ENCODE results near the gene USP12. TPM values are rescaled to one million over a fixed set of nuclear protein-coding genes. Genes with fewer than 3 reads are reported as not detected.

The USP12 gene
- total and polyA plus RNA-seq, 4 donors, result 5.7 to 43.7 (median 11.9) TPM

- peaks cover 0 to 10% (median under 1%) of the 10 kb centered on the region in 4 donors for H3K4me1 ChIP-seq (ENCODE audit: control insufficient read depth in 4 of 4, insufficient read depth in 4 of 4, low read length in 3 of 4)
- 95% methylated on average over 10 of the region's 10 CpGs for WGBS
These were observed 21.9 kb upstream of the USP12 start for GRCh38 chr13:27193496-27193895.

GRCh38 chr13:27192973-27193372 lies 21.4 kb upstream of the USP12 start:
- Histone ChIP-seq H3K4me1 (ENCODE audit: control insufficient read depth in 4 of 4, insufficient read depth in 4 of 4, low read length in 3 of 4) (peaks cover 0 to 13% (median 1%) of the 10 kb centered on the region in 4 donors), H3K4me3 (ENCODE audit: low read depth in 1 of 3, low read length in 3 of 3) (no peak overlapping the region), H3K27me3 (ENCODE audit: control insufficient read depth in 4 of 4, insufficient read depth in 4 of 4, low read length in 3 of 4) (peaks cover 0 to 3% (median 0%) of the 10 kb centered on the region in 4 donors), H3K27ac (ENCODE audit: low read depth in 1 of 2, low read length in 2 of 2) (no peak overlapping the region), H3K36me3 (ENCODE audit: control insufficient read depth in 4 of 4, insufficient read depth in 3 of 4, low read depth in 1 of 4, low read length in 3 of 4) (no peaks in the 10 kb centered on the region), H3K9me3 (ENCODE audit: control insufficient read depth in 4 of 4, low read length in 3 of 4) (no peaks in the 10 kb centered on the region), H3K9ac (ENCODE audit: low read depth in 1 of 2, low read length in 2 of 2) (no peak overlapping the region)
- DNase-seq (ENCODE audit: low spot score), result no peak
- 98% methylated on average over 1 of the region's 1 CpG for WGBS
- TF ChIP-seq ZBTB33 (IDR thresholded peaks at IDR 0.05), result no peak
- no peak for TF ChIP-seq CTCF (IDR thresholded peaks at IDR 0.05; ENCODE audit: low read depth, low read length, missing input control)
- TF ChIP-seq NR2F2 (IDR thresholded peaks at IDR 0.05), result no peak
- no peak for TF ChIP-seq RXRA (IDR thresholded peaks at IDR 0.05)
- no peak for TF ChIP-seq FOXA2 (IDR thresholded peaks at IDR 0.05)
- no peak for TF ChIP-seq JUND (IDR thresholded peaks at IDR 0.05)
- TF ChIP-seq RAD21 (IDR thresholded peaks at IDR 0.05), result no peak
- no peak for TF ChIP-seq MAX (IDR thresholded peaks at IDR 0.05)
- no peak for TF ChIP-seq ATF3 (IDR thresholded peaks at IDR 0.05)
- TF ChIP-seq GABPA (IDR thresholded peaks at IDR 0.05 in 1 of 2, conservative IDR thresholded peaks at IDR 0.05 in 1 of 2), result no peak
- no peak for TF ChIP-seq YY1 (IDR thresholded peaks at IDR 0.05)
- no peak for TF ChIP-seq EGR1 (IDR thresholded peaks at IDR 0.05; ENCODE audit: low read depth in 2 of 2)
- TF ChIP-seq HNF4A (conservative IDR thresholded peaks at IDR 0.05), result no peak
- no peak for TF ChIP-seq TAF1 (conservative IDR thresholded peaks at IDR 0.05)
- no peak for TF ChIP-seq SP1 (IDR thresholded peaks at IDR 0.05)

More at GRCh38 chr13:27193496-27193895, 21.9 kb upstream of the USP12 start:
- Histone ChIP-seq H3K36me3 (ENCODE audit: control insufficient read depth in 4 of 4, insufficient read depth in 3 of 4, low read depth in 1 of 4, low read length in 3 of 4) (no peaks in the 10 kb centered on the region), H3K9ac (ENCODE audit: low read depth in 1 of 2, low read length in 2 of 2) (no peak overlapping the region), H3K4me3 (ENCODE audit: low read depth in 1 of 3, low read length in 3 of 3) (no peak overlapping the region), H3K9me3 (ENCODE audit: control insufficient read depth in 4 of 4, low read length in 3 of 4) (no peaks in the 10 kb centered on the region), H3K27ac (ENCODE audit: low read depth in 1 of 2, low read length in 2 of 2) (no peak overlapping the region), H3K27me3 (ENCODE audit: control insufficient read depth in 4 of 4, insufficient read depth in 4 of 4, low read length in 3 of 4) (peaks cover 0 to 3% (median 0%) of the 10 kb centered on the region in 4 donors)
- DNase-seq (ENCODE audit: low spot score), result no peak
- no peak for TF ChIP-seq CTCF (IDR thresholded peaks at IDR 0.05; ENCODE audit: low read depth, low read length, missing input control)
- TF ChIP-seq EGR1 (IDR thresholded peaks at IDR 0.05; ENCODE audit: low read depth in 2 of 2), result no peak
- no peak for TF ChIP-seq RXRA (IDR thresholded peaks at IDR 0.05)
- TF ChIP-seq, protein P1, sequence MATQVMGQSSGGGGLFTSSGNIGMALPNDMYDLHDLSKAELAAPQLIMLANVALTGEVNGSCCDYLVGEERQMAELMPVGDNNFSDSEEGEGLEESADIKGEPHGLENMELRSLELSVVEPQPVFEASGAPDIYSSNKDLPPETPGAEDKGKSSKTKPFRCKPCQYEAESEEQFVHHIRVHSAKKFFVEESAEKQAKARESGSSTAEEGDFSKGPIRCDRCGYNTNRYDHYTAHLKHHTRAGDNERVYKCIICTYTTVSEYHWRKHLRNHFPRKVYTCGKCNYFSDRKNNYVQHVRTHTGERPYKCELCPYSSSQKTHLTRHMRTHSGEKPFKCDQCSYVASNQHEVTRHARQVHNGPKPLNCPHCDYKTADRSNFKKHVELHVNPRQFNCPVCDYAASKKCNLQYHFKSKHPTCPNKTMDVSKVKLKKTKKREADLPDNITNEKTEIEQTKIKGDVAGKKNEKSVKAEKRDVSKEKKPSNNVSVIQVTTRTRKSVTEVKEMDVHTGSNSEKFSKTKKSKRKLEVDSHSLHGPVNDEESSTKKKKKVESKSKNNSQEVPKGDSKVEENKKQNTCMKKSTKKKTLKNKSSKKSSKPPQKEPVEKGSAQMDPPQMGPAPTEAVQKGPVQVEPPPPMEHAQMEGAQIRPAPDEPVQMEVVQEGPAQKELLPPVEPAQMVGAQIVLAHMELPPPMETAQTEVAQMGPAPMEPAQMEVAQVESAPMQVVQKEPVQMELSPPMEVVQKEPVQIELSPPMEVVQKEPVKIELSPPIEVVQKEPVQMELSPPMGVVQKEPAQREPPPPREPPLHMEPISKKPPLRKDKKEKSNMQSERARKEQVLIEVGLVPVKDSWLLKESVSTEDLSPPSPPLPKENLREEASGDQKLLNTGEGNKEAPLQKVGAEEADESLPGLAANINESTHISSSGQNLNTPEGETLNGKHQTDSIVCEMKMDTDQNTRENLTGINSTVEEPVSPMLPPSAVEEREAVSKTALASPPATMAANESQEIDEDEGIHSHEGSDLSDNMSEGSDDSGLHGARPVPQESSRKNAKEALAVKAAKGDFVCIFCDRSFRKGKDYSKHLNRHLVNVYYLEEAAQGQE (IDR thresholded peaks at IDR 0.05), result no peak
- no peak for TF ChIP-seq NR2F2 (IDR thresholded peaks at IDR 0.05)
- TF ChIP-seq MAX (IDR thresholded peaks at IDR 0.05), result no peak

Data from liver (tissue), 9 donors.